NAMALWA (cell line): ENCODE data around the gene DCHS1.

Experiments
- DNase-seq: peaks from one replicate; pipeline ENCODE4 v3.0.0-alpha.2; 2015; ENCODE audit warnings: low spot score

DCHS1 gene

DNA sequence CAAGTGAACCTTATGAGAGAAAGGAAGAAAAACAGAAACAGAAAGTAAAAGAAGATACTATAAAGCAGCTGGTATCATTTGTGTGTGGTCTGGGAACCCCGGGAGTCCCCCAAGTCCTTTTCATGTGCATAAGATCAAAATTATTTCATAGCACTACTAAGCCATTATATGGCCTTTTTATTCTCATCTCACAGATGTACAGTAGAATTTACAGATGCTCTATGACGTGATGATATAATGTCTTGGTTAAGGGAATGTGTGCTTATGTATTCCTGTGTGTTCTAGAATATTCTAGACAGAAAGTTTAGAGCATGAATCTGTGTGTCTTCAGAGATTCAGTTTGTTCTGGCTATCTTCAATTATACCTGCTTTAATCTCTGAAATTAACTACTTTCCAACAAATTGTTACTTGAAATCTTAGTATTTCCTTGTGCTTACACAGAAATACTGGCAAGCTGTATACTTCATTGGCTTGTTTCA lies 27.8 kb downstream of the DCHS1 start:
- peak; percentile 41 for DNase-seq

DNA sequence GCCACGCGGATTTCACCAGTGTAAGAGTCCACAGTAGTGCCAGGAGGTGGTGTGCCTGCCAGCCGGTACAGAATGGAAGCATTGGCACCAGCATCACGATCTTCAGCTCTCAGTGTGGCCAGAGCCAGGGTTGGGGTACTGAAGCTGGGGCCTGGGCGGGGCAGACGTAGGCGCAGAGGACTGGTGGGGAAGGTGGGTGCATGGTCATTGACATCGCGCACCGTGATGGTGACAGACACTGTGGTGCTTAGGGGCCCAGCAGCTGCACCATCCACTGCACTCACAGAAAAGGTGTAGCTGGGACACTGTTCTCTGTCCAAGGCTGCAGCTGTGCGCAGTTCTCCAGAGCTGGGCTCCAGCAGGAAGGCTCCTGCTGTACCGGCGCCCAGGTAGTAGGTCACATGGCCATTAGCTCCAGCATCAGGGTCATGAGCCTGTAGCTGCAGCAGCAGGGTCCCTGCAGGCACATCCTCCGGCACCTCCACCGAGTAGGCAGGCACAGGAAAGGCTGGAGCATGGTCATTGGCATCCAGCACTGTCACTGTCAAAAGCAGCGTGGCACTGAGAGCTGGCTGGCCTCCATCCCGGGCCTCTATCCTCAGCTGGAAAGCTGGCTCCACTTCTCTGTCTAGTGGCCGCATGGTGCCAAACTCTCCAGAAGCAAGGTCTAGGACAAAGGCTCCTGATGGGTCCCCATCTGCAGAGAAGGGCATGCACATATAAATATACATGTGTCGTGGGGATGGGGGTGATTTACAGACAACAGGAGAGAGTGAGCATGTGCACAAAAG lies 28.4 kb downstream of the DCHS1 start:
- no peak for DNase-seq

DNA sequence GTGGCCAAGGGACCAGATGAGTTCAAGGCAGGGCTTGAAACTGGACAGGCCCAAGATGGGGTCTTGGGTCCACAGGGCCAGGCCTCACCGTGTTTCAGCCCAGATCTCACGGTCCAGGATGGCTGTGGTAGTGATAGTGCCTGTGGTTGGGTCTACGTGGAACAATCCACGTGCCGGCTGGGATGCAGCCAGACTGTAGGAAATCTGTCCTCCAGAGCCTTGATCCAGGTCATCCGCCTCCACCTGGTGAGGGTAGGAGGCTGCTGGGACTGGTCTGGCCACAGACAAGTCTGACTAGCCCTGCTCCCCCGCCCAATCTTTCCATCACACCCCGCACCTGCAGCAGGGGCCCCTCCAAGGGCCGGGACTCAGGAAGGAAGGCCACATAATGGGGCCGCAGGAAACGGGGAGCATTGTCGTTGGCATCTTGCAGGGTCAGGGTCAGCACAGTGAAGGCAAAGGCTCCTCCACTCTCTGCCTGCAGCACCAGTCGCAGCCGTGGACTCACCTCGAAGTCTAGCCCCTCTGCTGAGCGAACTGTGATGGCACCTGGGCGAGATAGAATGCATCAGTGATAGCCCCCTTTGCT lies 29.7 kb downstream of the DCHS1 start:
- DNase-seq: no peak

DNA sequence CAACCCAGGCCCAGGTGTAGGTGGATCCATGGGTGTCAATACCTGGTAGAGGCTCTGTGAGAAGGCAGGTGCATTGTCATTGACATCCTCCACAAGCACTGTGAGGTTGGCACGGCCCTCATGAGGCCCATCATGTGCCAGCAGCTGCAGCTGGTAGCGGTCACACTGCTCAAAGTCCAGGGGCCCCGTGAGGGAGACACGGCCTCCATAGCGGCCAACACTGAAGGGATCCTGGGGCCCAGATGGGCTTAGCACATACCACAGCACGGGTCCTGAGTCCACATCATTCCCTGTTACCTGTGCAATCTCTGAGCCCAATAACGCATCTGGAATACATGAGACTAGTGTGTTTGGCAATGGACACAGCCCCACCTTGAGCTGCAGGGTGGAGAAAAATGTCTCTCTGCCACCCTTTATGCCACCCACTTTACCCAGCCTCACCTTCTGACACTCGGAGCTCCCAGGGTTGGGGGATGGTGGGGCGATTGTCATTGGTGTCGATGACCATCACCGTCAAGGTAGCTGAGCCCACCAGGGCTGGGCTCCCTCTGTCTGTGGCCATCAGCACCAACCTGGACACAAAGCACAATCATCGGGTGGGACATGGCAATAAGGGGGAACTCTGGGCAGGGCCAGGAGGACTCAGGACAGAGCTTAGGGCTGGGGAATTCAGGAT lies 30.3 kb downstream of the DCHS1 start:
- DNase-seq: no peak

DNA sequence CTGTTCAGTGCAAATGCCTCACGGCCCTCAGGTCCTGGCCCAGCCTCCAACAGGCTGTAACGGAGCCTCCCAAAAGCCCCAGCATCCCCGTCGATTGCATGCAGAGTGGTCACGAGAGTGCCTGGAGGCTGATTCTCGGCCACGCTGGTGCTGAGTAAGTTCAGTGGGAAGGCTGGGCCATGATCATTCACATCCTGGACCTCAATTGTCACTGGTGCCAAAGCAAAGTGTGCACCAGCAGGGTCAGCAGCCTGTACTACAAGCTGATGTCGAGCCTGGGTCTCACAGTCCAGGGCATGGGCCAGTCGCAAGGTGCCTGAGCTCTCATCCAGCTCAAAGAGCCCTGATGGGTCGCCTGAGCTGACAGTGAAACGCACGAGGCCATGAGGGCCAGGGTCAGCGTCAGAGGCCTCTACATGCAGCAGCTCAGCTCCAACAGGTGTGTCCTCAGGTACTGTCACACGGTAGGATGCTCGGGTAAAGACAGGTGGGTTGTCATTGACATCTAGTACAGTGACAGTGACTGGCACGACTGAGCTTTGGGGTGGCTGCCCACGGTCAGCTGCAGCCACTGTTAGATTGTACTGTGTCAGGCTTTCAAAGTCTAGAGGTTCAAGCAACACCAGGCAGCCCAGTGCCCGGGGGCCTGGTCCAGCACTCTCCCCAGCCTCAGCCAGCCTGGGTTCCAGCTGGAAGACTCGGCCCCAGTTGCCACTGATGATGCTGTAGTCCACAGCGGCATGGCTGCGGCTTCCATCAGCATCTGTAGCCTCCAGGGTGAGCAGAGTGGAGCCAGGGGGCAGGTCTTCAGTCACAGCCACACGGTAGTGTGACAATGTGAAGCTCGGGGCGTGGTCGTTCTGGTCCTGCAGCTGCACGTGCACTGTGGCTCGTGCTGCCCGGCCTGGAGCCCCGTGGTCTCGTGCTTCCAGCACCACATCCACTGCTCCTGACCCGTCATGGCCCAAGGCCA lies 31.9 kb downstream of the DCHS1 start:
- no peak for DNase-seq

DNA sequence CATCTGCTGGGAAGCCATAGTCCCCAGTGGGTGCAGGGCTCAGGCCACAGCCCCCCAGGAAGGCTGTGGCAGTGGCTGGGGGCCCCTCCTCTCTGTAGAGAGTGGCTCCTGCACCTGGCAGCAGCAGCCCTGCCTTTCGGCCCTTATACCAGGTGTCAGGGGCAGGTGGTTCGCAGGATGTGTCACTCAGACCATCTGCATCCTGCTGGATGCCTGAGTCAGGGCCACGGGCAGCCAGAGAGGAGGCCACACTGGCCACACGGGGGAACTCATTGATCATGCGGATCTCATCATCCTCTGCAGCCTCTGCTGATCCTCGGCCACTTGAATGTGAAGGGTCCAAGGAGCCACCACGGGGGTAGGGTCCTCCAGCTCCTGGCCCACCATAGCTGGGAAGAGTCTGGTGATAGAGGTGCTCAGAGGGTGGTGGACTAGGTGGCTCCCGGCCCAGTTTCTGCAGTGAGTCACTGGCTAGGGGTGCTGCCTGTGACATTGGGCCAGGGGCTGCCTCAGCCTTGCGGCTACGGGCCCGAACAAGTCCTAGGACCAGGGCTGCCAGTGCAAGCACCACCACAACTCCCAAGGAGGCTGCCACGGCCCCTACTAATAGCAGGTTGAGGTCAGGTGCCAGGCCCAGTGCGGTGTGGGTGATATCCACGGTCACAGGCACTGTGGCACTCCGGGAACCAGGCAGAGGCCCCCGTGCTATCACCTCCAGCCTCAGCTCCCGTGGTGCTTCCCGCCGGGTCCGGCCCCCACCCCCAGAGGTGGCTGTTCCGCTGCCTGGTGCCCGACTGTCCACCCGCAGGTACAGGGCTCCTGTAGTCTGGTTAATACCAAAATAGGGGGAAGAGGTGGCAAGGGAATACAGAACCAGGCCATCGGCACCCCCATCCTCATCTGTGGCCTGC lies 33.1 kb downstream of the DCHS1 start:
- DNase-seq: peak; percentile 34

DNA sequence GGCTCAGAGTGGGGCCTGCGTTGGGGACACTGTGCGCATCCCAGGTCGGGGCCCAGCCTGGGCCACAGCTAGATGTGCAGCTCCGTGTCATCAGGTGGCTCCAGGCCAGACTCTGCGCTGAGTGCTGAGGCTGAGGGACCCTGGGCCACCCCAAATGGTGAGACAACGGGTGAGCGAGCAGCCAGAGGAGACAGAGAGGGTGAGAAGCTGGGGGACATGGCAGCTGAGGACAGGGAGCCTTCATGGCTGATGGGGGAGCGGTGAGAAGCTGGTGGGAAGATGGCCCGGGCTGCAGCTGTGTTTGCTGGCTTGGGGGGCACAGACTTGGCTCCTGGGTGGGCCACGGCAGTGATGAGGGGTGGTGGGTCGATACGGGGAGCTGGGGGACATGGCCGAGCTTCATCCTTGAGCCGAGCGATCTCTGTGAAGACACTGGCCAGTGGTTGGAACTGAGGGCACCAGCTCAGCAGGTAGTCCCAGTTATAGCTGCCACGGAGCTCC lies 33.8 kb downstream of the DCHS1 start:
- DNase-seq: no peak

DNA sequence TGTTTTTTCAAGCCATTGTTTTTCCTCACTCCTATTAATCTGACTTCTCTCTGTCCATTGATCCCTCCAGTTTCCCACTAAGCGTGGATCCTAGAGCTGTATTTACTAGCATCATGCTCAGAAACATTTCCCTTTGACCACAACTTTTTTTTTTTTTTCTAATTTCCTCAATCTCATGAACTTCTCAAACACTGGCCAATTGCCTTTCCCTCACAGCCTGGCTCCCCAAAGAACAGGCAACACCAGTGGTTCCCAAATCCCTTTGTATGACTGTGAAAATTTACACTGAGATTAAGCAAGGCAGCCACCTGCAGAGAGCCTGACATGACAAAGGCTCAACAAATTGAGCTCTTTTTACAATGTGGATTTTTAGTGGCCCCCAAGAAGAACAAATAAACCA lies 35.0 kb downstream of the DCHS1 start:
- no peak for DNase-seq

DNA sequence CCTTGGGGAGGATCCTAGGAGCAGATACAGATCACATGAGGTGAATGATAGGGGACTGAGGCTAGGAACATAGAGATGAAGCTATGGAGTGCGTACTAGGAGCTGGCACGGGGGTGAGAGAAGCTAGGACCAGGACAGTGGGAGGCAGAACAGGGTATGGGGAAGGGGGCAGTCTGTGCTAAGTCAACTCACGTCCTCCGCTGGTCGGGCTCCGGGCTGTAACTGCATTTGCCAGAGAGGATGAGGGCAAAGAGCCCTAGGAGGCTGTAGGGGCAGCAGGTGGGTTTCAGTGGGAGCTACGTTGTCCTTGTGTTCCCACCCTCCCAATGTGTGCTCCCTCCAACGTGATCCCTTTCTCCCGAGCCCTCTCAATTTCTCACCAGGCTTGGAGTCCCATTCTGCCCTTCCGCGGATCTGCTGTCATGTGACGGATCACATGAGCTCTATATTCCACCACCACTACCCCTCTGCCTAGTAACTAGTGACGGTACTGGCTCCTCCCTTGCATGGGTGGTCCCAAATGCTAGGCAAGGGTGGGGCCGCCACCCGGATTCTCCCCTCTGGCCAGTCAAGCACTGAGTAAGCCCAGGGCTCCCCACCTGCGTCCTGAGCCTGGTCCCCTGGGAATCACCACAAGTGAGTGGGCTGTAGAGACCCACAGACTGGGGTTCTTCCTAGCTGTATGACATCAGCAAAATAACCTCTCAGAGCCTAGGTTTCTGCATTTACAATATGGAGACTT lies 36.4 kb downstream of the DCHS1 start, which contains the start of gene TPP1:
Gene TPP1 (minus strand): TSS at position 419 of the 742 bp plus-strand sequence. CDS start 22 bp downstream, at position 397.
- peak; percentile 97 for DNase-seq

DNA sequence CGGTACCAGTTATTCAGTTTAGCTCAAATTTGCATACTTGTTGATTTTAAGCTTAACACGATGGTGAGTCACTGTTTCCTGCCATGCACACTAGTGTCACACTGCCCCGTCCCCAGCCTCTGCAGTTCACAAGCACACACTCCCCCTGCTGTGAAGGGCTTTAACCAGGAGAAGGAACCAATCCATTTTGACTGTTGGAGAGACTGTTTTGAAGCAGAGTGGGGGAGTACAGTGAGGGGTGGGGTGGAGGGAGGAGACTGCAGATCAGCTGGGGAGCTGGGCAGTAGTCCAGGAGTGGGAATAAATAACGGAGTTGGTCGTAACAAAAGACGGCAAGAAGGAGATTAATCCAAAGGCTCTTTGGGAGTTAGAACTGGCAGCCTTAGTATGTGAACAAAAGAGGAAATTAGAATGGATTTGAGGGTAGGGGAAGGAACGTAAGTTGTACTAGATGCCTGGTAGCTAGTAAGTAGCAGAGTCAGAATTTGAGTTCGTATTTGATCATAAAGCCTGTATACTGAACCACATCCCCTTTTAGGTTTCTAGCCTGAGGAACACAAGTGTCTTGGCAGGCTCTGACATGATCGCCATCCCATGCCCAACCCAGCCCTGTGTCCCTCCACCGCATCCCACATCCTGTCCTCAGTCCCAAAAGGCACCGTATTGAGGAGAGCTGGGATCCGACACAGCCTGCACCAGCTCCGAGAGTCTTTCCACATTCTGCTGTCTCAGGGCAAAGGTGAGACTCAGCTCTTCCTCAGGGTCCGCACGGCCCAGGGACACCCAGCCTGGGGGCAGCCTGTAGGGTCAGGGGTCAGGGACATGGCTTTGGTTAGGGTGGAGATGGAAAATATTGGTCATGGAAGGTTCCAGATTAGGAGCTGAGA lies 37.2 kb downstream of the DCHS1 start:
- DNase-seq: peak; percentile 64

DNA sequence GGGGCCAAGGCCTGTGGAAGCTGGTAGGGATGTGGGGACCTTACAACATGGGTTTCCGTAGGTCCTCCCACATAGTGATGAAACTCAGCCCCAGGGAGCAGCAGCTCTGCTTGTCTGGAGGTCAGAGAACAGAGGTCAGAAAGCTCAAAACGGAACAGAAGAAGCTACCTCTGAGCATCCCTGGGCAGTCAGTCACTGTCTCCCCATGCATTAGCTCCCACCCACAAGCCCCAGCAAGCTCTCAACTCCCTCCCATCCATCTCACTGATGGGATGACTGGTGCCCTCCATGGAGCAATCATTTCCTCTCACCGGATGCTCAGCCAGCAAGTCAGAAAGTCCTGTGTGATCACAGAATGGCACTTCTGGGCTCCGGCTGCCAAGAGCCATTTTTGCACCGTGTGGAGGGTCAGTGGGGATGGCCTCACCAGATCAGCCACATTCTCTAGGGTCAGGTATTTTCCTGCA lies 38.3 kb downstream of the DCHS1 start:
- DNase-seq: no peak

DNA sequence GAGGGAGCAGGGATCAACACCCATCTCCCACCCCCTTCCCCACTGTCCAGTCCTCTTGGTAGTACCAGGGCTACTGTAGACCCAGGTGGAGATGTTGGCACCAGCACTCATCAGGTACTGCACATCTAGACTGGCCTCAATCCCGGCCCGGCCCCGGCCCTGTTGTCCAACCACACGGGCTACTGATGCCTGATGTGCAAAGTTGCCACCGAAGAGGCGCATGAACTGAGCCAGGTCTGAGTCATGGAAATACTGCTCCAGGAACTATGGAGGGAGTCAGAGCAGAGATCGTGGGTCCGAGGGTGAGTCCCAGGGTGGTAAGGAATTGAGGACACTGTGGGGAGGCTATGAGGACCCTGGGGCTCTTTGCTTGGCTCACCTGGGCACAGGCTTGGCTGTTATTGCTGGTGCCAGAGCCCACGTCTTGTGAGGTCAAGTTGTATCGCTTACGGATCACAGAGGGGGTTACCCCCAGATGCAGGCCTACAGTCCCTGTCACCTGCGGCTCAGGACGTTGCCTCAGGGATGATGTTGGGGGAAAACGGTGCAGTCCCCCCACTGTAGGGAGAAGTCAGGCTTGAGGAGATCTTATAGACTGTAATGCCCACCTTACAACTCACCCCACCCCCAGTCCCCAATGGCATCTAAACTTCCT lies 38.9 kb downstream of the DCHS1 start:
- no peak for DNase-seq

DNA sequence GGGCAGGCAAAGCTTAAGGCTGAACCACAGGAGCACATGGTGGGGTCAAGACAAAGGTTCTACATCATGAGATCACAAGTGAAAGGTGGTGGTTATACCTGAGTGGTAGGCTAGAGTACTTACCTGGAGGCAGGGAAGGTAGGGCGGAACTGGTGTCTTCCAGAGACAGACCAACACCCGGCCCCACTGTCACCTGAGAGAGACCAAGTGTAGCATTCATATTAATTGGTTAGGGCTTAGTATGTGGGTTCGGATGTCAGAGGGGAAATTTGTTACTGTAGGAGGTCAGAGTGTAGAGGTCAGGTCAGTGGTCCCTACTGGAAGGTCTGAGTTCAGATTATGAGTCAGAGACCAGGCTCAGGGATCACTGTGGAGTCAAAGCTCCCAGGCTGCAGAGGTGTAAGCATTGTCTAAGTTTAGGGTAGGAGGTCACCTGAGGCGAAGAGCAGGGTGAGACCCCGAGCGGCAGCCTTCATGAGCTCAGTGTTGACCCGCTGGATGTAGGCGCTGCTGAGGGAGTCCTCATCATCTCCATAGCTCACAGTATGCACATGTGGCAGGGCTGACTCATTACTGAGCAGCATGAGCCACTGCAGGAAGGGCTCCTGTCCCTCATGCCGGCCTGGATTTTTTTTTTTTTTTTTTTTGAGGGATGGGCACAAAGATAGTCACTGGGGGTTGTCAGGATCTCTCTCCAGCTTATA lies 39.6 kb downstream of the DCHS1 start:
- DNase-seq: no peak

DNA sequence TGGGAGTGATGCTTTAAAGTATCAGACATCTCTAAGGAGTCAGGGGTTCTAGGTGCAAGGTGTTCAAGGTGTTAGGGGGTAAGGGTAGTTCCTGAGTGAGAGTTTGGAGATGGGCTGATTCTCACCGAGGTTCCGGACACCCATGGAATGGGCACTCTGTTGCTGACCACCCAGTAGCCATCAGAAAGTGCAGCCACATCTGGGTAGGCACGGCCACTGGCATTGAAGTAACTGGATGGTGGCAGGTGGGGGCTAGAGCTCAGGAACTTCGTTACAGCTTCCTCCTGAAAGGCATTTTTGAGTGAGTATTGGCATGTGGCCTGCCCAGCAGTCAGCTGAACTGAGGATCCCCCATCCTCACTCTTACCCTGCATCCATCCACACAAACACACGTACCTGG lies 40.6 kb downstream of the DCHS1 start:
- DNase-seq: no peak

DNA sequence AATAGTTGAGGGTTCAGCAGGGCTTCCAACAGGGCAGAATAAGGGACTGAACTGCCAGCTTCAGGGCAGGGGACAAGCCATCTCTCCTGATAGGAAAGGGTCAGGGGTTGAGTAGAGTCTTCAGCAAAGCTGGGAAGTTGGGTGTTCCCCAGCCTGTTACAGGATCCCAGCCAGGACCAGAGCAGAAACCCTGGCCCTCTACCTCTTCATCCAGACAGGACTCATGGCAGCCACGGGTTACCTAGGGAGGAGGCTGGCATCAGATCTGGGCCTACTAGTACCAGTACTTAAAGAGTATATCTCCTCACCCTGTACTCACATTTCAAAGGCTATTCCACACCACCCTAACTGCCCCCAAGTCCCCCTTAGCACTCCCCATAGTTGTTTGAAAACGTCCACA lies 41.2 kb downstream of the DCHS1 start:
- DNase-seq: no peak

DNA sequence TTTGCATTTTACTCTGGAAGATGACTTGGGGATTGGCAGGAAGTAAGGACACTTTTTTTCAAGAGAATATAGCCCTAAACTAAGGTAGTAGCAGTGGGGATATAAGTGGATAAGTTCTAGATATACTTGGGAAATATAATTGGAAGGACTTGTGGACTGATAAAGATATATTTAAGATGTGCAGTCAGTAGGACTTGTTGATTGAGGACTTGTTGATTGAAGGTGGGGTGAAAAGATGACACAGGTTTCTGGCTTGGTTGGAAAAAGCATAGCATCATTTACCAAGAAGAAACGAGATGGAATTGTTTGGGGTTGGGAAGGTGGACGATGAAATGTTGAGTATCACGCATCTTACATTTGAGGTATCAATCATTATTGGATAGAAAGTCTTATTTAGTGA lies 42.1 kb downstream of the DCHS1 start:
- no peak for DNase-seq

DNA sequence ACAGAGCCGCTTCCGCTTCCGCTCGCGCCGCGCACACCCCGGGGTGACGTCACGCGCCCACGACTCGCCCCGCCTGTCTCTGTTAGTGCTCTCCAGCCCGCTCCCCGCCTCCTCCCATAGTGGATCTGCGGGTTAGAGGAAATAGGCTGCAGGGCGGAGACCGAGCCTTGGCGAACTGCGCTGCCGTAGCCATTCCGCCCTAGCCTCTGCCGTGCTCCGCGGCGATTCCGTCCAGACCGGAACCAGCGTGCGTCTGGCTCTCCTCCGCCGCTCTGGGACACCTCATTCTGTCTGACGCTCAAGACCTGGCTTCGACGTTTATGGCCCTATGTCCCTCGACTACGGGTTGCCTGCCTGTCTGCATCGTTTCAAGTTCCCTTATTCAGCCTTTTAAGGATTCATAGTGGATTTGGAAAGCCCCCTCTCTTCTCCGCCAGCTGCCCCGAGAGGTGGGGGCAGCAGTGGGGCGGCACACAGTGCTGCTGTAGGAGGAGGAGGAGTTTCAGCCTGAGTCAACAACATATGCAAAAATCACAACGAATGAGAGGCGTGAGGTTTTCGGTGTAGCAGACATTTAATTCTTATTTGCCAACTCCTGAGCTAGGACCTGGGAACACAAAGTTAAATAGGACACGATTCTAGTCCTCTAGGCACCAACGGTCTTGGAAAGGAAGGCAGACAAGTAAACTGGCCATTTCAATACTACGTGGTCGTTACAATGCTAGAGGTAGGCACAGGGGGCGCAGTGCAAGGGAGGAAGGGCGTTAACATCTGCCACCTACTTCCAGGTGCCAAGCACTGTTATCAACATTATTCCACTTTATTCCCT lies 43.2 kb downstream of the DCHS1 start, which contains the start of gene TAF10:
Gene TAF10 (minus strand): TSS at position 4 of the 829 bp plus-strand sequence. CDS start 27 bp downstream, outside the sequence.
- DNase-seq: peak; percentile 95
